ENCODE data around the gene EGFR.

GRCh38 chr7:55203300-55203699 lies 184.5 kb downstream of the EGFR start:
- TF ChIP-seq CTCF (IDR thresholded peaks at IDR 0.05; ENCODE audit: poor library complexity, severe bottlenecking) (no peak), POLR2AphosphoS5 (IDR thresholded peaks at IDR 0.05) (no peak), MXI1 (conservative IDR thresholded peaks at IDR 0.05; ENCODE audit: poor library complexity, severe bottlenecking) (no peak), EZH2 (IDR thresholded peaks at IDR 0.05; ENCODE audit: borderline replicate concordance, insufficient read depth, low read length, poor library complexity, severe bottlenecking) (peak; percentile 16), TAF1 (IDR thresholded peaks at IDR 0.05; ENCODE audit: low read depth) (no peak), EP300 (conservative IDR thresholded peaks at IDR 0.05; ENCODE audit: poor library complexity, severe bottlenecking) (no peak)

All from neural cell (in vitro differentiated cells).